Ovary (tissue), 3 donors: ENCODE data around the gene RGS6.

Source experiments
- CTCF ChIP-seq, 3 donors: fragments of 450-650 bp in 2 of 3; fragments of 200-600 bp in 1 of 3; IDR thresholded peaks; one replicate each; pipeline versions ENCODE4 v1.5.1 to v1.8.0; 2016 to 2022; ENCODE audit warnings: antibody characterized with exemption in 3 of 3, mild to moderate bottlenecking in 1 of 3
- EP300 ChIP-seq: sonication (generic); formaldehyde crosslinking; IDR thresholded peaks from one replicate; pipeline ENCODE4 v1.6.1; 2017; ENCODE audit warnings: antibody characterized with exemption
- POLR2A ChIP-seq: fragments of 450-650 bp; IDR thresholded peaks from one replicate; pipeline ENCODE4 v1.6.1; 2017; ENCODE audit warnings: antibody characterized with exemption, mild to moderate bottlenecking, moderate library complexity
- donor health status: DM: no; HTN: no; CAD: no.

GRCh38 chr14:72609205-72609916 is 677.1 kb downstream of the RGS6 start:
- TF ChIP-seq POLR2A (no peak), CTCF (IDR thresholded peaks at IDR 0.05) (no peak), EP300 (no peak)
